ENCODE results near the gene RPL38. TPM values are rescaled to one million over a fixed set of nuclear protein-coding genes. Genes with fewer than 3 reads are reported as not detected.

RPL38 gene
- total and polyA plus RNA-seq, 2 experiments from 2014 or later: 286 to 5,312 TPM

DNA sequence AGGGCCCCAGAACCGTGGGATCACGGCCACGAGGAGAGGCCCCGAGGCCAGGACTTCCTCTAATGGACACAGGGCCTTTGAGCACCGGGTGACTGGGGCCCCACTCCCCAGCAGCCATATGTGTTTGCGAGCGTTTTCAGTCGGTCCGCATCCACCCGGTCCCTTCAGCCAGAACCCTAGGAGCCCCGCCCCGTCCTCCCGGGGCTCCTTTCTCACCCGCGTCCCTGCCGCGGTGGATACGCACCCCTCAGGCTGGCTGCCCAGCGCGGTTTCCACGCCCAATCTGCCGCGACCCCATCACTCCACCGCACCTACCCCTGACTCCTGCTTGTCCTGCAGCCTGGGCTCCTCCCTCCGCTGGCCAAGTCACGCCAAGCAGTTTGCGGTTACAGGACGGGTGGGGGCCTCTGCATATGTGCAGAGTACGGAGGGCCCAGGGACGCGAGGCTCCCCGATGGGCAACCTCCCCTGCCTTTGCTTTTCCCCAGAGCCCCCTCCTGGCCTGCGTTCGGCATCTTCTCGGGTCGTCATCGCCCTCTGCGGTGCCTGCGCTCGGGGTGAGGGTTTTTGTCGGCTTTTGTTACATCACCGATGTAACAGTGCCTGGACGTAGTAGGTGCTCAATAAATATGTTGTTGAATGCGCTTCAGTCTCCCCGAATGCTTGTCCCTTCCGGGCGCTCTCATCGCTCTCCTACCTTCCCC, 8.9 kb downstream of the RPL38 start (continued):
- TF ChIP-seq, protein P1, sequence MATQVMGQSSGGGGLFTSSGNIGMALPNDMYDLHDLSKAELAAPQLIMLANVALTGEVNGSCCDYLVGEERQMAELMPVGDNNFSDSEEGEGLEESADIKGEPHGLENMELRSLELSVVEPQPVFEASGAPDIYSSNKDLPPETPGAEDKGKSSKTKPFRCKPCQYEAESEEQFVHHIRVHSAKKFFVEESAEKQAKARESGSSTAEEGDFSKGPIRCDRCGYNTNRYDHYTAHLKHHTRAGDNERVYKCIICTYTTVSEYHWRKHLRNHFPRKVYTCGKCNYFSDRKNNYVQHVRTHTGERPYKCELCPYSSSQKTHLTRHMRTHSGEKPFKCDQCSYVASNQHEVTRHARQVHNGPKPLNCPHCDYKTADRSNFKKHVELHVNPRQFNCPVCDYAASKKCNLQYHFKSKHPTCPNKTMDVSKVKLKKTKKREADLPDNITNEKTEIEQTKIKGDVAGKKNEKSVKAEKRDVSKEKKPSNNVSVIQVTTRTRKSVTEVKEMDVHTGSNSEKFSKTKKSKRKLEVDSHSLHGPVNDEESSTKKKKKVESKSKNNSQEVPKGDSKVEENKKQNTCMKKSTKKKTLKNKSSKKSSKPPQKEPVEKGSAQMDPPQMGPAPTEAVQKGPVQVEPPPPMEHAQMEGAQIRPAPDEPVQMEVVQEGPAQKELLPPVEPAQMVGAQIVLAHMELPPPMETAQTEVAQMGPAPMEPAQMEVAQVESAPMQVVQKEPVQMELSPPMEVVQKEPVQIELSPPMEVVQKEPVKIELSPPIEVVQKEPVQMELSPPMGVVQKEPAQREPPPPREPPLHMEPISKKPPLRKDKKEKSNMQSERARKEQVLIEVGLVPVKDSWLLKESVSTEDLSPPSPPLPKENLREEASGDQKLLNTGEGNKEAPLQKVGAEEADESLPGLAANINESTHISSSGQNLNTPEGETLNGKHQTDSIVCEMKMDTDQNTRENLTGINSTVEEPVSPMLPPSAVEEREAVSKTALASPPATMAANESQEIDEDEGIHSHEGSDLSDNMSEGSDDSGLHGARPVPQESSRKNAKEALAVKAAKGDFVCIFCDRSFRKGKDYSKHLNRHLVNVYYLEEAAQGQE (IDR thresholded peaks at IDR 0.05; ENCODE audit: unreplicated experiment): no peak

DNA sequence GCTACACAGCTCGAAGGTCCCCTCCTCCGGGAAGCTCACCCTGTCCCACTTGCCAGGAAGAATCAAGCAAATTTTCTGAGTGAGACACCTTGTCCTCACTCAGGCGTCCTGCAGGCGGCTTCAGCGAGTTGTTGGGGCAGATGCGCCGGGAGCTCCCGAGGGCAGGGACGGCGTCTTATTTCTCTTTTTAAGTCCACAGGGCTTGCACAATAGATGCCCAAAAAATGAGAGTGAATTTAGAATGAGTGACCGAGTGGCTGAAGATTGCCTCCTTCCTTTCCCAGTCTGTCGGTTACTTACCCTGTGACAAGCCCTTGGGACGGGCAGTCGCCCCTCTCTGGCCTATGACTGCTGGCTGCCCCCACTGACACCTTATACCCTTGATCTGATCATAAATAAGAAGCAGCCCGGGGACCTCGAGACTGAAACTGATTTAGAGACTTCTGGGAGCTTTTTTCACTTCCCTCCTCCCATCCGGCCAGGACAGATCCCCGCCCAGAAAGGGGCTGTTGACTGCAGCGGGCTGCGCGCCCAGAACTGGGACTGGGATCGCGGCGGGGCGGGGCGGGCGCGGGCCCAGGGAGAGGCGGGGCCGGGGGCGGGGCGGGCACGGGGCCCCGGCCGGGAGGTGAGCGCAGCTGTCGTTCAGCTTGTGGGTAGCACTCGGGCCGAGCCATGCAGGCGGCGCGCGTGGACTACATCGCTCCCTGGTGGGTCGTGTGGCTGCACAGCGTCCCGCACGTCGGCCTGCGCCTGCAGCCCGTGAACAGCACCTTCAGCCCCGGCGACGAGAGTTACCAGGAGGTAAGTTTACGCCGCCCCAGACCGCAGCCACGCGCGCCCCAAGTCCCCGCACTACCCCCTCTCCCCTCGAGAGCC, 9.7 kb downstream of the RPL38 start, which contains the start of gene TTYH2:
Gene TTYH2, plus strand, starts transcription at position 659 of the 879 bp plus-strand sequence. Its CDS starts 17 bp downstream, at position 676.
- Mint-ChIP-seq H3K4me3 (peak within 1 kb of the TSS; percentile 79), H3K27me3 (ENCODE audit: insufficient read depth, low read depth, poor library complexity) (peaks cover 54% of the 10 kb centered on the region), H3K27ac (peak within 1 kb of the TSS; percentile 80; the same call in 1 of the 2 replicates), H3K4me1 (peaks cover 47% of the 10 kb centered on the region), H3K36me3 (ENCODE audit: low read depth) (peaks cover 26% of the 10 kb centered on the region), H3K9me3 (no peaks in the 10 kb centered on the region; the same call in 2 of the 3 replicates)
- no peaks in the 10 kb centered on the region for H3K9me2 ChIP-seq (ENCODE audit: insufficient read depth)
- H3K36me3 ChIP-seq (ENCODE audit: insufficient read depth): peaks cover 16% of the 10 kb centered on the region
- H3K27me3 ChIP-seq (ENCODE audit: insufficient read depth): peaks cover 26% of the 10 kb centered on the region
- TF ChIP-seq CTCF (conservative IDR thresholded peaks at IDR 0.05; ENCODE audit: low read depth in 2 of 2) (peak; percentile 28 to 40), POLR2AphosphoS5 (IDR thresholded peaks at IDR 0.05; ENCODE audit: low read depth) (peak; percentile 41), EZH2 (IDR thresholded peaks at IDR 0.05; ENCODE audit: low read depth, unreplicated experiment) (no peak)
- H3K27ac ChIP-seq (ENCODE audit: low read depth): peak within 1 kb of the TSS; percentile 69; the same call in 1 of the 2 replicates
- H3F3A ChIP-seq (replicated peaks; ENCODE audit: low read depth): peaks cover 32% of the 10 kb centered on the region
- H3K4me1 ChIP-seq (ENCODE audit: insufficient read depth): peaks cover 15% of the 10 kb centered on the region
- ATAC-seq (peak; percentile 49), DNase-seq (ENCODE audit: low spot score) (peak; percentile 91)
- H2AFZ ChIP-seq: peak within 1 kb of the TSS; percentile 91
- peak within 1 kb of the TSS; percentile 96 for H3K4me2 ChIP-seq
- peaks cover 10% of the 10 kb centered on the region for H3K79me2 ChIP-seq (replicated peaks; ENCODE audit: insufficient read depth)
- H3K4me3 ChIP-seq: peak within 1 kb of the TSS; percentile 76
- peaks cover 13% of the 10 kb centered on the region for H4K20me1 ChIP-seq (replicated peaks; ENCODE audit: insufficient read depth)

Measured in GM23338 (cell line).